ENCODE results near the gene SMIM41.

GRCh38 chr12:52139147-52139546 lies 59.6 kb downstream of the SMIM41 start:
- TF ChIP-seq, protein P1, sequence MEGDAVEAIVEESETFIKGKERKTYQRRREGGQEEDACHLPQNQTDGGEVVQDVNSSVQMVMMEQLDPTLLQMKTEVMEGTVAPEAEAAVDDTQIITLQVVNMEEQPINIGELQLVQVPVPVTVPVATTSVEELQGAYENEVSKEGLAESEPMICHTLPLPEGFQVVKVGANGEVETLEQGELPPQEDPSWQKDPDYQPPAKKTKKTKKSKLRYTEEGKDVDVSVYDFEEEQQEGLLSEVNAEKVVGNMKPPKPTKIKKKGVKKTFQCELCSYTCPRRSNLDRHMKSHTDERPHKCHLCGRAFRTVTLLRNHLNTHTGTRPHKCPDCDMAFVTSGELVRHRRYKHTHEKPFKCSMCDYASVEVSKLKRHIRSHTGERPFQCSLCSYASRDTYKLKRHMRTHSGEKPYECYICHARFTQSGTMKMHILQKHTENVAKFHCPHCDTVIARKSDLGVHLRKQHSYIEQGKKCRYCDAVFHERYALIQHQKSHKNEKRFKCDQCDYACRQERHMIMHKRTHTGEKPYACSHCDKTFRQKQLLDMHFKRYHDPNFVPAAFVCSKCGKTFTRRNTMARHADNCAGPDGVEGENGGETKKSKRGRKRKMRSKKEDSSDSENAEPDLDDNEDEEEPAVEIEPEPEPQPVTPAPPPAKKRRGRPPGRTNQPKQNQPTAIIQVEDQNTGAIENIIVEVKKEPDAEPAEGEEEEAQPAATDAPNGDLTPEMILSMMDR (IDR thresholded peaks at IDR 0.05) = no peak
- no peak for TF ChIP-seq POLR2A (IDR thresholded peaks at IDR 0.05)
